ENCODE measurements around the gene ETV7. TPM values are rescaled to one million over a fixed set of nuclear protein-coding genes. Genes with fewer than 3 reads are reported as not detected.

ETV7 gene
- total RNA-seq, 6 experiments from 2014 or later, result 0.19 to 4.6 (median 0.55) TPM; not detected in 1

- 53% methylated on average over 3 of the region's 3 CpGs for WGBS (ENCODE audit: insufficient coverage, low coverage, low lambda C conversion rate, missing lambda C conversion rate)
- no peak for ATAC-seq
- Histone ChIP-seq H3K27ac (no peak overlapping the region), H3K36me3 (no peaks in the 10 kb centered on the region), H3K4me1 (no peaks in the 10 kb centered on the region), H3K9me3 (no peaks in the 10 kb centered on the region), H3K27me3 (no peaks in the 10 kb centered on the region), H3K4me3 (no peak overlapping the region)
- intact Hi-C loops (cut with DNase I), result loop anchor here in 1 of 2 donors (10.0 kb wide), 1 partner anchor 223 kb away; the partner anchor contains the start of gene MAPK13
- TF ChIP-seq CTCF (IDR thresholded peaks at IDR 0.05) (no peak), POLR2A (IDR thresholded peaks at IDR 0.05) (no peak)
- DNase-seq, result no peak
Measured at GRCh38 chr6:36357872-36358225, 29.6 kb downstream of the ETV7 start.

- no peaks in the 10 kb centered on the region for H3K36me3 ChIP-seq
- H3K27ac ChIP-seq, result no peak overlapping the region
- no peak for TF ChIP-seq CTCF (IDR thresholded peaks at IDR 0.05)
- TF ChIP-seq POLR2A (IDR thresholded peaks at IDR 0.05), result no peak
- no peak overlapping the region for H3K4me3 ChIP-seq
- WGBS (ENCODE audit: insufficient coverage, low coverage, low lambda C conversion rate, missing lambda C conversion rate), result 50% methylated on average over 4 of the region's 4 CpGs
- H3K4me1 ChIP-seq, result no peaks in the 10 kb centered on the region
- H3K27me3 ChIP-seq, result no peaks in the 10 kb centered on the region
- intact Hi-C loops (cut with DNase I), result loop anchor here in 1 of 2 donors (10.0 kb wide), 1 partner anchor 221 kb away; the partner anchor contains the start of gene MAPK13
- peaks cover 0 to 5% (median 0%) of the 10 kb centered on the region in 4 donors for H3K9me3 ChIP-seq
- DNase-seq, result no peak
- ATAC-seq, result no peak
Measured at GRCh38 chr6:36355819-36356218, 31.6 kb downstream of the ETV7 start.

- DNase-seq (no peak), ATAC-seq (no peak)
- TF ChIP-seq POLR2A (IDR thresholded peaks at IDR 0.05), result no peak
- TF ChIP-seq CTCF (IDR thresholded peaks at IDR 0.05), result no peak
- peaks cover 0 to 5% (median 0%) of the 10 kb centered on the region in 4 donors for H3K9me3 ChIP-seq
- H3K36me3 ChIP-seq, result no peaks in the 10 kb centered on the region
- intact Hi-C loops (cut with DNase I), result loop anchor here in 1 of 2 donors (10.0 kb wide), 1 partner anchor 219 kb away; the partner anchor contains the start of gene MAPK13
- no peaks in the 10 kb centered on the region for H3K27me3 ChIP-seq
- 63% methylated on average over 4 of the region's 4 CpGs for WGBS (ENCODE audit: insufficient coverage, low coverage, low lambda C conversion rate, missing lambda C conversion rate)
- H3K4me3 ChIP-seq, result no peak overlapping the region
- no peak overlapping the region for H3K27ac ChIP-seq
- no peaks in the 10 kb centered on the region for H3K4me1 ChIP-seq
Measured at GRCh38 chr6:36353411-36353915, 34.0 kb downstream of the ETV7 start.

- WGBS (ENCODE audit: insufficient coverage, low coverage, low lambda C conversion rate, missing lambda C conversion rate), result 79% methylated on average over 8 of the region's 8 CpGs
- H3K9me3 ChIP-seq, result peaks cover 0 to 5% (median 0%) of the 10 kb centered on the region in 4 donors
- no peak for ATAC-seq
Measured at GRCh38 chr6:36352477-36353157, 34.9 kb downstream of the ETV7 start.

More at GRCh38 chr6:36352477-36353157, 34.9 kb downstream of the ETV7 start:
- intact Hi-C loops (cut with DNase I), result loop anchor here in 1 of 2 donors (10.0 kb wide), 1 partner anchor 218 kb away; the partner anchor contains the start of gene MAPK13
- H3K4me3 ChIP-seq, result no peak overlapping the region
- H3K27me3 ChIP-seq, result no peaks in the 10 kb centered on the region
- no peak for TF ChIP-seq POLR2A (IDR thresholded peaks at IDR 0.05)
- no peak for TF ChIP-seq CTCF (IDR thresholded peaks at IDR 0.05)
- no peaks in the 10 kb centered on the region for H3K4me1 ChIP-seq
- H3K36me3 ChIP-seq, result no peaks in the 10 kb centered on the region
- DNase-seq, result no peak
- no peak overlapping the region for H3K27ac ChIP-seq

Measured in right lobe of liver (tissue), 6 donors.